ENCODE measurements around the gene BRAF.

GRCh38 chr7:140688341-140688740, 236.4 kb downstream of the BRAF start:
- TF ChIP-seq, protein P1, sequence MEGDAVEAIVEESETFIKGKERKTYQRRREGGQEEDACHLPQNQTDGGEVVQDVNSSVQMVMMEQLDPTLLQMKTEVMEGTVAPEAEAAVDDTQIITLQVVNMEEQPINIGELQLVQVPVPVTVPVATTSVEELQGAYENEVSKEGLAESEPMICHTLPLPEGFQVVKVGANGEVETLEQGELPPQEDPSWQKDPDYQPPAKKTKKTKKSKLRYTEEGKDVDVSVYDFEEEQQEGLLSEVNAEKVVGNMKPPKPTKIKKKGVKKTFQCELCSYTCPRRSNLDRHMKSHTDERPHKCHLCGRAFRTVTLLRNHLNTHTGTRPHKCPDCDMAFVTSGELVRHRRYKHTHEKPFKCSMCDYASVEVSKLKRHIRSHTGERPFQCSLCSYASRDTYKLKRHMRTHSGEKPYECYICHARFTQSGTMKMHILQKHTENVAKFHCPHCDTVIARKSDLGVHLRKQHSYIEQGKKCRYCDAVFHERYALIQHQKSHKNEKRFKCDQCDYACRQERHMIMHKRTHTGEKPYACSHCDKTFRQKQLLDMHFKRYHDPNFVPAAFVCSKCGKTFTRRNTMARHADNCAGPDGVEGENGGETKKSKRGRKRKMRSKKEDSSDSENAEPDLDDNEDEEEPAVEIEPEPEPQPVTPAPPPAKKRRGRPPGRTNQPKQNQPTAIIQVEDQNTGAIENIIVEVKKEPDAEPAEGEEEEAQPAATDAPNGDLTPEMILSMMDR (IDR thresholded peaks at IDR 0.05; ENCODE audit: poor library complexity) = no peak
- no peak for TF ChIP-seq EZH2 (IDR thresholded peaks at IDR 0.05; ENCODE audit: borderline replicate concordance)
